CD1c-positive myeloid dendritic cell (primary cell): ENCODE data around the gene MRPL40.
A peak's percentile ranks its signal among the peaks of the same experiment; 100 is the strongest.

Experiments used
- DNase-seq: peaks from one replicate; pipeline ENCODE4 v3.0.0-alpha.2; 2016; ENCODE audit errors: extremely low spot score

The MRPL40 gene

GRCh38 chr22:19432133-19432851 lies at the start of gene MRPL40:
MRPL40 (plus strand) TSS chr22:19432545; CDS start chr22:19432555, 10 bp downstream.
- DNase-seq, result peak; percentile 97

- DNase-seq, result no peak
Observed at GRCh38 chr22:19383292-19383691, 49.1 kb upstream of the MRPL40 start.

GRCh38 chr22:19385221-19385906 lies 47.0 kb upstream of the MRPL40 start:
- no peak for DNase-seq

- no peak for DNase-seq
Observed at GRCh38 chr22:19386248-19386647, 46.1 kb upstream of the MRPL40 start.

GRCh38 chr22:19387038-19387437 lies 45.3 kb upstream of the MRPL40 start:
- DNase-seq, result no peak

GRCh38 chr22:19387575-19387974 lies 44.8 kb upstream of the MRPL40 start:
- DNase-seq, result no peak

- no peak for DNase-seq
Observed at GRCh38 chr22:19393704-19394103, 38.6 kb upstream of the MRPL40 start.

GRCh38 chr22:19394274-19395050 lies 37.9 kb upstream of the MRPL40 start:
- DNase-seq, result no peak

GRCh38 chr22:19395276-19395675 lies 37.1 kb upstream of the MRPL40 start:
- no peak for DNase-seq

- no peak for DNase-seq
Observed at GRCh38 chr22:19396561-19396933, 35.8 kb upstream of the MRPL40 start.

- DNase-seq, result no peak
Observed at GRCh38 chr22:19396934-19397733, 35.2 kb upstream of the MRPL40 start.

GRCh38 chr22:19397734-19398104 lies 34.6 kb upstream of the MRPL40 start:
- DNase-seq, result no peak

- DNase-seq, result no peak
Observed at GRCh38 chr22:19398206-19398605, 34.1 kb upstream of the MRPL40 start.

- no peak for DNase-seq
Observed at GRCh38 chr22:19398652-19399051, 33.7 kb upstream of the MRPL40 start.

- no peak for DNase-seq
Observed at GRCh38 chr22:19400881-19401280, 31.5 kb upstream of the MRPL40 start.

GRCh38 chr22:19401483-19401882 lies 30.9 kb upstream of the MRPL40 start:
- no peak for DNase-seq

GRCh38 chr22:19402642-19403191 lies 29.6 kb upstream of the MRPL40 start:
- no peak for DNase-seq

GRCh38 chr22:19404676-19405075 lies 27.7 kb upstream of the MRPL40 start:
- no peak for DNase-seq

- DNase-seq, result no peak
Observed at GRCh38 chr22:19405133-19405532, 27.2 kb upstream of the MRPL40 start.

- DNase-seq, result no peak
Observed at GRCh38 chr22:19405652-19406051, 26.7 kb upstream of the MRPL40 start.

GRCh38 chr22:19406281-19406811 lies 26.0 kb upstream of the MRPL40 start:
- DNase-seq, result no peak
